Large intestine (tissue), 3 donors: ENCODE data around the gene OR13D1. TPM values are rescaled to one million over a fixed set of nuclear protein-coding genes. Genes with fewer than 3 reads are reported as not detected.

ENCODE experiments used
- DNase-seq, 2 donors: peaks; one replicate each; pipeline versions ENCODE4 v3.0.0 to v3.0.0-alpha.2; 2013
- H3K27ac ChIP-seq: one replicate; pipeline ENCODE4 v1.5.1; 2013; ENCODE audit warnings: low read length
- H3K27me3 ChIP-seq: 2 replicates; pipeline ENCODE4 v1.6.1; 2013; ENCODE audit warnings: low read length; ENCODE audit not compliant: control insufficient read depth, insufficient read depth
- H3K36me3 ChIP-seq: 2 replicates; pipeline ENCODE4 v1.6.1; 2013; ENCODE audit warnings: low read length; ENCODE audit not compliant: control insufficient read depth, insufficient read depth
- H3K4me1 ChIP-seq: one replicate; pipeline ENCODE4 v1.6.1; 2013; ENCODE audit warnings: low read length; ENCODE audit not compliant: control insufficient read depth, insufficient read depth
- H3K4me3 ChIP-seq: one replicate; pipeline ENCODE4 v1.5.1; 2013; ENCODE audit warnings: low read length
- H3K9me3 ChIP-seq: one replicate; pipeline ENCODE4 v1.6.1; 2013; ENCODE audit warnings: mild to moderate bottlenecking, low read depth, low read length, moderate library complexity; ENCODE audit not compliant: control insufficient read depth
- WGBS: methylation state at CpG from one replicate; pipeline ENCODE4 v1.1.5; 2013; ENCODE audit warnings: low lambda C conversion rate; ENCODE audit not compliant: insufficient coverage; 5-methylcytosine and 5-hydroxymethylcytosine counted together
- polyA plus RNA-seq: library from polyadenylated mRNA; unstranded; fragments of 120-200 nt; gene quantifications from one replicate; pipeline ENCODE4 v1.2.1, GENCODE V29; 2013

OR13D1 gene
- polyA plus RNA-seq, 1 donor = not detected

GRCh38 chr9:104740621-104741020 is 46.3 kb downstream of the OR13D1 start:
- no peaks in the 10 kb centered on the region for H3K36me3 ChIP-seq
- H3K4me3 ChIP-seq = no peak overlapping the region
- no peaks in the 10 kb centered on the region for H3K27me3 ChIP-seq
- no peak overlapping the region for H3K27ac ChIP-seq
- no peaks in the 10 kb centered on the region for H3K4me1 ChIP-seq
- DNase-seq = no peak
- no peaks in the 10 kb centered on the region for H3K9me3 ChIP-seq
- no CpG with 5 or more reads among the region's 1 CpG for WGBS

GRCh38 chr9:104743376-104743985 is 49.2 kb downstream of the OR13D1 start:
- Histone ChIP-seq H3K4me3 (no peak overlapping the region), H3K27me3 (no peaks in the 10 kb centered on the region), H3K9me3 (no peaks in the 10 kb centered on the region), H3K27ac (no peak overlapping the region), H3K4me1 (no peaks in the 10 kb centered on the region), H3K36me3 (no peaks in the 10 kb centered on the region)
- 67% methylated on average over 2 of the region's 7 CpGs for WGBS
- peak; percentile 50 to 54 for DNase-seq

Other genes starting within 250 kb of the OR13D1 start
- not detected for gene OR13F1, start 190.3 kb upstream of the OR13D1 start, polyA plus RNA-seq
- not detected for gene OR13C4, start 167.3 kb upstream of the OR13D1 start, polyA plus RNA-seq
- 0.04 TPM for gene OR13C3, start 157.7 kb upstream of the OR13D1 start, polyA plus RNA-seq
- gene OR13C8, start 125.3 kb upstream of the OR13D1 start, polyA plus RNA-seq = not detected
- gene OR13C5, start 95.1 kb upstream of the OR13D1 start, polyA plus RNA-seq = not detected
- not detected for gene OR13C2, start 88.9 kb upstream of the OR13D1 start, polyA plus RNA-seq
- not detected for gene OR13C9, start 76.3 kb upstream of the OR13D1 start, polyA plus RNA-seq
- gene NIPSNAP3A, start 53.2 kb downstream of the OR13D1 start, polyA plus RNA-seq = 48.8 TPM
- 4.6 TPM for gene NIPSNAP3B, start 69.6 kb downstream of the OR13D1 start, polyA plus RNA-seq
- 8.6 TPM for gene ABCA1, start 233.6 kb downstream of the OR13D1 start, polyA plus RNA-seq